Lung microvascular endothelial cell (primary cell): Measurements from ENCODE around the gene ORM2. TPM values are rescaled to one million over a fixed set of nuclear protein-coding genes. Genes with fewer than 3 reads are reported as not detected.
"Not testable (repeated sequence)": the region's sequence is repeated elsewhere in the genome, so short reads cannot be mapped to it uniquely, and the experiment has no call there.

Experiments
- DNase-seq, 2 donors: peaks; one replicate each; pipeline versions ENCODE4 v3.0.0 to v3.0.0-alpha.2; 2010; ENCODE audit warnings: low read depth in 2 of 2
- total RNA-seq: library from RNA; depleted of rRNA; stranded (reverse); fragments of >200 nt; gene quantifications from 2 replicates; pipeline ENCODE4 v1.2.1, GENCODE V29; 2014

The ORM2 gene
- total RNA-seq, 1 donor from 2014 or later: not detected

GRCh38 chr9:114330636-114331035 lies 967 bp downstream of the ORM2 start:
- DNase-seq: no peak

- DNase-seq: not testable (repeated sequence)
These were observed 1.8 kb downstream of the ORM2 start for GRCh38 chr9:114331229-114332195.

- DNase-seq: not testable (repeated sequence)
These were observed 2.9 kb downstream of the ORM2 start for GRCh38 chr9:114332474-114333040.

GRCh38 chr9:114333718-114334117 lies 4.0 kb downstream of the ORM2 start:
- DNase-seq: not testable (repeated sequence)

- no peak for DNase-seq
These were observed 4.8 kb downstream of the ORM2 start for GRCh38 chr9:114334490-114334889.

- DNase-seq: no peak
These were observed 6.1 kb downstream of the ORM2 start for GRCh38 chr9:114335745-114336144.

GRCh38 chr9:114336157-114336556 lies 6.5 kb downstream of the ORM2 start:
- no peak for DNase-seq

- no peak for DNase-seq
These were observed 7.2 kb downstream of the ORM2 start for GRCh38 chr9:114336699-114337395.

GRCh38 chr9:114338187-114338586 lies 8.5 kb downstream of the ORM2 start:
- DNase-seq: no peak

GRCh38 chr9:114339130-114339908 lies 9.7 kb downstream of the ORM2 start:
- peak; percentile 52 to 55 for DNase-seq

GRCh38 chr9:114341152-114341830 lies 11.6 kb downstream of the ORM2 start:
- DNase-seq: no peak

- DNase-seq: no peak
These were observed 12.3 kb downstream of the ORM2 start for GRCh38 chr9:114341991-114342390.

GRCh38 chr9:114342755-114343440 lies 13.2 kb downstream of the ORM2 start:
- no peak for DNase-seq

GRCh38 chr9:114343471-114344187 lies 14.0 kb downstream of the ORM2 start:
- DNase-seq: no peak

GRCh38 chr9:114344188-114344566 lies 14.5 kb downstream of the ORM2 start:
- DNase-seq: no peak

GRCh38 chr9:114344692-114345091 lies 15.0 kb downstream of the ORM2 start:
- DNase-seq: no peak

- DNase-seq: no peak
These were observed 15.9 kb downstream of the ORM2 start for GRCh38 chr9:114345493-114346065.

GRCh38 chr9:114346146-114346545 lies 16.5 kb downstream of the ORM2 start:
- no peak for DNase-seq

GRCh38 chr9:114347675-114348074 lies 18.0 kb downstream of the ORM2 start:
- no peak for DNase-seq
